Activated T-cell treated with anti-CD3 and anti-CD28 coated beads, Interleukin-2, amount 50 U/mL, for 72 hours (primary cell): ENCODE data around the gene KIF19. TPM values are rescaled to one million over a fixed set of nuclear protein-coding genes. Genes with fewer than 3 reads are reported as not detected.

Experiments used
- ATAC-seq, 2 donors: fragments of 150-1000 bp; cut with Tn5 transposase; replicated peaks in 1 of 2; 2 replicates each; pipeline ENCODE4 v1.10.0; 2021; ENCODE audit warnings: moderate library complexity in 2 of 2, mild to moderate bottlenecking in 1 of 2
- DNase-seq, 2 donors: peaks; one replicate each; pipeline ENCODE4 v3.0.0; 2021 to 2022; ENCODE audit warnings: mixed read lengths in 1 of 2
- H3K27ac Mint-ChIP-seq: one replicate; pipeline ENCODE4 v1.8.0; 2022; ENCODE audit warnings: mild to moderate bottlenecking, moderate library complexity, mixed read lengths
- H3K27me3 Mint-ChIP-seq: one replicate; pipeline ENCODE4 v1.8.0; 2022; ENCODE audit warnings: low read depth, mixed read lengths
- H3K36me3 Mint-ChIP-seq, 2 donors: one replicate each; pipeline ENCODE4 v1.8.0; 2022; ENCODE audit warnings: mixed read lengths in 2 of 2, mild to moderate bottlenecking in 1 of 2; ENCODE audit not compliant: insufficient read depth in 2 of 2
- H3K4me1 Mint-ChIP-seq: one replicate; pipeline ENCODE4 v1.8.0; 2022; ENCODE audit warnings: low read depth, mixed read lengths
- H3K4me3 Mint-ChIP-seq, 2 donors: one replicate each; pipeline ENCODE4 v1.8.0; 2022; ENCODE audit warnings: mild to moderate bottlenecking in 2 of 2, mixed read lengths in 2 of 2, moderate library complexity in 2 of 2
- H3K9me3 Mint-ChIP-seq, 2 donors: one replicate each; pipeline ENCODE4 v1.8.0; 2022; ENCODE audit warnings: mixed read lengths in 2 of 2
- total RNA-seq, 2 donors: library from RNA; stranded (reverse); gene quantifications; one replicate each; pipeline ENCODE4 v1.2.3, GENCODE V29; 2022

The KIF19 gene
- total RNA-seq, 2 donors from 2014 or later: 0.25 TPM; not detected in 1

- ATAC-seq (no peak), DNase-seq (no peak)
- Mint-ChIP-seq H3K36me3 (no peaks in the 10 kb centered on the region), H3K4me1 (peaks cover under 1% of the 10 kb centered on the region), H3K9me3 (no peaks in the 10 kb centered on the region), H3K4me3 (no peak overlapping the region), H3K27ac (no peak overlapping the region), H3K27me3 (peaks cover 19% of the 10 kb centered on the region)
Measured at GRCh38 chr17:74362810-74363498, 36.9 kb downstream of the KIF19 start.

GRCh38 chr17:74367206-74367605, 41.2 kb downstream of the KIF19 start, which contains the start of gene GPR142:
Gene GPR142 (plus strand): TSS chr17:74367506. CDS start chr17:74369541, 2,035 bp downstream.
- peaks cover 14% of the 10 kb centered on the region for H3K4me1 Mint-ChIP-seq
- ATAC-seq (no peak), DNase-seq (no peak)
- H3K4me3 Mint-ChIP-seq: no peak within 1 kb of the TSS
- H3K9me3 Mint-ChIP-seq: no peaks in the 10 kb centered on the region
- no peak within 1 kb of the TSS for H3K27ac Mint-ChIP-seq
- H3K27me3 Mint-ChIP-seq: peaks cover 9% of the 10 kb centered on the region
- no peaks in the 10 kb centered on the region for H3K36me3 Mint-ChIP-seq

GRCh38 chr17:74368341-74369081, 42.5 kb downstream of the KIF19 start:
- peaks cover 7% of the 10 kb centered on the region for H3K27me3 Mint-ChIP-seq
- H3K4me3 Mint-ChIP-seq: peak overlapping the region; percentile 54 to 57
- H3K36me3 Mint-ChIP-seq: no peaks in the 10 kb centered on the region

GRCh38 chr17:74369221-74369620, 43.2 kb downstream of the KIF19 start:
- Mint-ChIP-seq H3K36me3 (no peaks in the 10 kb centered on the region), H3K27ac (no peak overlapping the region), H3K27me3 (peaks cover 7% of the 10 kb centered on the region), H3K4me1 (peaks cover 14% of the 10 kb centered on the region), H3K9me3 (no peaks in the 10 kb centered on the region), H3K4me3 (peak overlapping the region; percentile 54 to 57)
- ATAC-seq: peak; percentile 63 to 67
- DNase-seq: peak; percentile 45 to 54

More at GRCh38 chr17:74368341-74369081, 42.5 kb downstream of the KIF19 start:
- no peaks in the 10 kb centered on the region for H3K9me3 Mint-ChIP-seq
- ATAC-seq: peak; percentile 65 to 73
- DNase-seq: peak; percentile 61 to 80
- H3K27ac Mint-ChIP-seq: no peak overlapping the region
- H3K4me1 Mint-ChIP-seq: peaks cover 14% of the 10 kb centered on the region

- Mint-ChIP-seq H3K9me3 (no peaks in the 10 kb centered on the region), H3K27ac (no peak overlapping the region), H3K36me3 (no peaks in the 10 kb centered on the region), H3K27me3 (peaks cover 7% of the 10 kb centered on the region), H3K4me1 (peaks cover 14% of the 10 kb centered on the region), H3K4me3 (no peak overlapping the region)
- ATAC-seq (no peak), DNase-seq (no peak)
Measured at GRCh38 chr17:74369665-74370490, 43.9 kb downstream of the KIF19 start.

- Mint-ChIP-seq H3K27me3 (peaks cover 7% of the 10 kb centered on the region), H3K9me3 (no peaks in the 10 kb centered on the region), H3K4me1 (peaks cover 14% of the 10 kb centered on the region), H3K27ac (no peak overlapping the region), H3K36me3 (no peaks in the 10 kb centered on the region), H3K4me3 (no peak overlapping the region)
- DNase-seq (no peak), ATAC-seq (no peak)
Measured at GRCh38 chr17:74371653-74372147, 45.7 kb downstream of the KIF19 start.

- Mint-ChIP-seq H3K4me3 (no peak overlapping the region), H3K27me3 (peaks cover 7% of the 10 kb centered on the region), H3K4me1 (peaks cover 14% of the 10 kb centered on the region), H3K36me3 (no peaks in the 10 kb centered on the region), H3K27ac (no peak overlapping the region), H3K9me3 (no peaks in the 10 kb centered on the region)
- ATAC-seq (no peak), DNase-seq (no peak)
Measured at GRCh38 chr17:74372426-74372825, 46.4 kb downstream of the KIF19 start.

GRCh38 chr17:74373838-74374606, 48.0 kb downstream of the KIF19 start:
- H3K9me3 Mint-ChIP-seq: no peaks in the 10 kb centered on the region
- peaks cover 7% of the 10 kb centered on the region for H3K4me1 Mint-ChIP-seq
- H3K27me3 Mint-ChIP-seq: peaks cover 5% of the 10 kb centered on the region
- H3K36me3 Mint-ChIP-seq: no peaks in the 10 kb centered on the region
- no peak overlapping the region for H3K4me3 Mint-ChIP-seq
- no peak for ATAC-seq
- no peak for DNase-seq
- no peak overlapping the region for H3K27ac Mint-ChIP-seq

- ATAC-seq: no peak
- DNase-seq: no peak
- Mint-ChIP-seq H3K27me3 (no peaks in the 10 kb centered on the region), H3K4me1 (no peaks in the 10 kb centered on the region), H3K36me3 (no peaks in the 10 kb centered on the region), H3K27ac (no peak overlapping the region), H3K4me3 (no peak overlapping the region), H3K9me3 (no peaks in the 10 kb centered on the region)
Measured at GRCh38 chr17:74374858-74375257, 48.8 kb downstream of the KIF19 start.

- no peaks in the 10 kb centered on the region for H3K4me1 Mint-ChIP-seq
- H3K27me3 Mint-ChIP-seq: no peaks in the 10 kb centered on the region
- no peaks in the 10 kb centered on the region for H3K9me3 Mint-ChIP-seq
- H3K4me3 Mint-ChIP-seq: no peak overlapping the region
- no peaks in the 10 kb centered on the region for H3K36me3 Mint-ChIP-seq
- H3K27ac Mint-ChIP-seq: no peak overlapping the region
- DNase-seq (peak; percentile 92 to 94), ATAC-seq (peak; percentile 94 to 95)
Measured at GRCh38 chr17:74379495-74380085, 53.6 kb downstream of the KIF19 start.

- H3K27me3 Mint-ChIP-seq: no peaks in the 10 kb centered on the region
- H3K4me3 Mint-ChIP-seq: no peak overlapping the region
- no peaks in the 10 kb centered on the region for H3K9me3 Mint-ChIP-seq
- no peak overlapping the region for H3K27ac Mint-ChIP-seq
- H3K36me3 Mint-ChIP-seq: no peaks in the 10 kb centered on the region
- ATAC-seq (no peak), DNase-seq (no peak)
- no peaks in the 10 kb centered on the region for H3K4me1 Mint-ChIP-seq
Measured at GRCh38 chr17:74380086-74380958, 54.3 kb downstream of the KIF19 start.
